Subcutaneous adipose tissue (tissue), 4 donors: ENCODE results near the gene CDH4. TPM values are rescaled to one million over a fixed set of nuclear protein-coding genes. Genes with fewer than 3 reads are reported as not detected.

Experiments
- total RNA-seq, 4 donors: library from RNA; depleted of rRNA; stranded (reverse); fragments of >200 nt; gene quantifications; one replicate each; pipeline ENCODE4 v1.1.0, GENCODE V29; 2016
- TF ChIP-seq, protein P1 (sequence below): fragments of 450-650 bp; IDR thresholded peaks from one replicate; pipeline ENCODE4 v1.5.1; 2016; ENCODE audit warnings: low read depth, mild to moderate bottlenecking, control low read depth, antibody characterized with exemption, moderate library complexity

CDH4 gene
- total RNA-seq, 4 donors from 2014 or later: not detected

DNA sequence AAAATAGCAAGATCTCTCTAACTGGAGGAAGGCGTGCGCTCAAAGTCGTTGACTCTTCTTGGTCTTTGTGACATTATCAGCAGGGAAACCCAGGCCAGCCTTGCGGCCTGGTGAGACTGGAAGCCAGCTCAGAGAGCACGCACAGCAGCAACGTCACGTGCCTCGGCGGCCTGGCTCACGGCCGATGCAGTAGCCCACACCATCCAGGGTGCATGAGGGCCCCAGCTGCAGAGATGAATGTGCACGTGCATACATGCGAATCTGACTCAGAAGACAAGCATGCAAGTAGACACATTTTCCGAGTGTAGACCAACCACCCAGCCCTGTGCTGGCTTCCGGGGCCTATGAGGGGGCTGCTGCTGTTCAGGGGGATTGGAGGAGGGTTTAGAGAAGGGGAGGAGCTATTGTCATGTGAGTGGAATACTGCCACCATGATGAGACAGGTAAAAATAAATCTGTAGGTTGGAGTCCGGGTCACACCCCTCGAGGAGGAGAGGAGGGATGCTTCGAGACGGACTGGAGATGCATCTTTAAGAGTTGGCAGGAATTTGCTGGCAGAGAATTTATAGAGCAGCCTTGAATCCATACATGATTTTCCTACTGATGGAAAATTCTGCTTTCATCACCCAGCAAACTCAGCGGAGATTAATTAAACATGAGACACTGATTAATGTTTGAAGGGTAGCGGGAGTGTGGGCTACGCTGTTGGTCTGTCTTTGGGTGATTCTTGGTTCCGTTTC lies 388.2 kb downstream of the CDH4 start:
- TF ChIP-seq, protein P1, sequence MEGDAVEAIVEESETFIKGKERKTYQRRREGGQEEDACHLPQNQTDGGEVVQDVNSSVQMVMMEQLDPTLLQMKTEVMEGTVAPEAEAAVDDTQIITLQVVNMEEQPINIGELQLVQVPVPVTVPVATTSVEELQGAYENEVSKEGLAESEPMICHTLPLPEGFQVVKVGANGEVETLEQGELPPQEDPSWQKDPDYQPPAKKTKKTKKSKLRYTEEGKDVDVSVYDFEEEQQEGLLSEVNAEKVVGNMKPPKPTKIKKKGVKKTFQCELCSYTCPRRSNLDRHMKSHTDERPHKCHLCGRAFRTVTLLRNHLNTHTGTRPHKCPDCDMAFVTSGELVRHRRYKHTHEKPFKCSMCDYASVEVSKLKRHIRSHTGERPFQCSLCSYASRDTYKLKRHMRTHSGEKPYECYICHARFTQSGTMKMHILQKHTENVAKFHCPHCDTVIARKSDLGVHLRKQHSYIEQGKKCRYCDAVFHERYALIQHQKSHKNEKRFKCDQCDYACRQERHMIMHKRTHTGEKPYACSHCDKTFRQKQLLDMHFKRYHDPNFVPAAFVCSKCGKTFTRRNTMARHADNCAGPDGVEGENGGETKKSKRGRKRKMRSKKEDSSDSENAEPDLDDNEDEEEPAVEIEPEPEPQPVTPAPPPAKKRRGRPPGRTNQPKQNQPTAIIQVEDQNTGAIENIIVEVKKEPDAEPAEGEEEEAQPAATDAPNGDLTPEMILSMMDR: no peak

DNA sequence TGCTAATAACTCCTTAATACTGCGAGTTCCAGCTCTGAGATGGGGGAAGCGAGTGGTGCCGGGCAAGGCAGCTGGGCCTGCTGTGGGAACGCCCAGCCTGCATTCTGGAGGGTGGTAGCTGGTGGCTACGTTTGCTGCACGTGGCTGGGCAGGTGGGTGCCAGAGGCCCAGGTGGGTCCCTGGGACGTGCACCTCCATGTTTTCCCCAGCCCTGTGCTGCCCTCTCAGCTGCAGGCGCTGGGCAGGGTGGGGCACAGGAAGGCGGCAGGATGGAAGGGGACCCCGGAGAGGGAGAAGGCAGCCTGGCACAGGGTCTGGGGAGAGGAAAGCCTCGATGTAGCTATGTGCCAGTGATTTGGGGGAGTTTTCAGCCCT lies 388.8 kb downstream of the CDH4 start:
- TF ChIP-seq, protein P1: no peak

DNA sequence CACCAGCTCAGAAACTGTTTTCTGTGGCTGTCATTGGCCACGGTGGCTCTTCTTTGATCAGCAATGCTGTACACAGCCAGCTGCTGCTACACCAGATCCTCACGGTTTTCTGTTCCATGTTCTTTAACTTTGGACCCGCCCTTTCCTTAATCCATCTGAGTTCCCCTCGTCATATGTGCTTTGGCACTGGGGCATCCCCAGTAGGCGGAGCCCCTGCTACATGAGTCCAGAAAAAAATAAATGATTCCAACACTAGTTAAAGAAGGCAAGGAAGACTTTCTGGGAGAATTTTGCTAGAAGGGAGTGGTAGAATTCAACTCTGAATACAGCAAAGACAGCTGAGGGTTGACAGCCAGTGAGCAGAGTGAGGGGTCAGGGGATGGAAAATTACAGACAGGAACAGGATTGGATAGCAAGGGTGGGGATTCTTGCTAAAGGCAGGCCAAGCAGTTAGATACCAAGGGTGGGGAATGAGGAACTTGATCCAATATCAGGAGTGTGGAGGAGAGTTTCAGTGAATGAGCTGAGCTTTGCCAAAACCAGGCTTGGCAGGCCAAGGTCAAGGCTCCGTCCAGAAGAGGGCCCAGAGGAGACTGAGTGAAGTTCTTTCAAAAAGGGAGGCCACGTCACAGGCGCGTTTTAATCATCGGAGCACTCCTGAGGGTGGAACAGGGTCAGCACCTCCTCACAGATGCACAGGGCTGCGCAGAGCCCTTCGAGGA lies 391.8 kb downstream of the CDH4 start:
- TF ChIP-seq, protein P1: no peak

DNA sequence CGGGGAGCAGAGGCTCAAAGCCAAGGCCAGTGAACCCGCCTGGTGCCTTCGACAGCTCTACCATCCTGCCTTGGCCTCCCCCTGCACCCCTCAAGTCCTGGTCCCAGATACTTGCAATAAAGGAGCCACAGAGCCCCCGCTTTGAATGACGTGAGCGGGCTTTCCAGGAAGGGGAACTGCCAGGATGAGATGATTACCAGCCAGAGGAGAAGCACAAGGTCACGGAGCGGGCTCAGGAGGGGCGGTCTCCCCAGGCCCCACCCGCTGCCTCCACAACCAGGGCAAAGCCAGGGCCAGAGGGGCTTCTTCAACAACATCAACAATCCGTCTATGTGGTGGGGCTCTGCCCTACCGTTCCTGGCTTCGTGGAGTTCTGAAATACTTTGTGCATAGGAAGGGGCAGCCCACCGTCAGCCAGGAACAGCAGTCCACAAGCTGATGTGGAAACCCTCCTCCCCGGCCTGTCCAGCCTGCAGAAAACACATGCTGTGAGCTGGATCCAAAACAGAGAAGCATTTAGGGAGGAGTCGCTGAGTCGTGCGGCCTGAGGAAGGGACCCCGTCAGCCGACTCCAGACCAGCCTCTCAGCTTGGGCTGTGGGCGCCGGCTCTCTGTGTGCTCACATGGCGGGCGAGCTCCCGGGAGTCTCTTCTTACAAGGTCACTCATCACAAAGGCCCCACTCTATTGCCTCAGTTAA lies 392.5 kb downstream of the CDH4 start:
- TF ChIP-seq, protein P1: no peak

DNA sequence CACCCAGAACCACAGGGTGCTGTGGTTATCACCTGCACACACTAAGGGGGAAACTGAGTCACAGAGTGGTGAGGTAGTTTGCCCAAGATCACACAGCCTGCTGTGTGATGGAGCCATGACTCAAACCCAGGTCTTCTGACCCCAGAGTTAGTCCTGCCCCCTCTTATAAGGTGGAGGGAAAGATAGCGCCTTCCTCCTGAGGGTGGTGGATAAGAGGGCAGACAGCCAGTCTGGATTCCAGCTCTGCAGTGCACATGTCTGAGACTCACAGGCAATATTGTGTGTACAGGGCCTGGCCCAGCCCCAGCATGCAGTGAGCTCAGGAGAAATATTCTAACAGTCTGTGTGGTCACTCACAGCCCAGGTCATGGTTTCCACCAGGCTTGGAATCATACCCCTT lies 393.7 kb downstream of the CDH4 start:
- TF ChIP-seq, protein P1: no peak

DNA sequence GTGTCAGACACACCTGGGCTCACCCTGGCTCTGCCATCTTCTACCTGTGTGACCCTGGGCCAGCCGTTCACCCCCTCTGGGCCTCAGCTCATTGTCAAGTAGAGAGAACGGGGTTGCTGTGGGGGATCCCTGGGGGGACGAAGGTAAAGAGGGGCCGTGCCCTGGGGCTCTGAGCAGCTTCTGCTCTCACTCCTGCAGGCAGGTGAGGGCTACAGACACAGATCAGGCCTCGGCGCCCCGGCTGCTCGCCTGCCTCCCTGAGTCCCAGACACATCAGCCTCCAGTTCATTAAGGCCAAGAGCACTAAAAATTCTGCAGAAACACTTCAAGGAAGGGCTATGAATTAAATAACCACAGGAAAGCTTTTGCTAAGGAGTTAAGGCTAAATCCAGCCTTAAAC lies 394.4 kb downstream of the CDH4 start:
- TF ChIP-seq, protein P1: no peak

DNA sequence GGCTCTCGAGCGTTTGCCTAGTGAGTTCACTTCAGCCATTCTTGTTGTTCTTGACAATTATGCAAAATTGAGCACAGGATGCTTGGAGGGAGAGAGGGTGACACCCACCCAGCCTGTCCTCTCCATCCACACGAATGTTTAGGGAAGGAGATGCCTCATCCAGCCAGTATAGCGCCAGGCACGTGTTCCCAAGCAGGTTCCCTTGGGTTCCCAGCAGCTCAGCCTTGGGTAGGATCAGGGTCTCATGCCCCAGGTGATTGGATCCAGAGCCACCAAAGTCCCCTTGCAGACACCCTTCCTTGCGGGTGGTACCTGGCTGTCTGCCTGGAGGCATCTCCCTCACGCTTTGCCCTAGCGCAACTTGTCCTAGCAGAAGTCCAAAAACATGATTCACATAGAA lies 394.9 kb downstream of the CDH4 start:
- TF ChIP-seq, protein P1: no peak
